OCI-LY7 (cell line): Measurements from ENCODE around the gene CUEDC1.

ENCODE experiments used
- CTCF ChIP-seq: fragments of 200-600 bp; sonication (generic); conservative IDR thresholded peaks from 2 replicates; pipeline ENCODE4 v1.5.1; 2014; ENCODE audit warnings: mild to moderate bottlenecking, antibody characterized with exemption, low read length, moderate library complexity, mixed read lengths
- EZH2phosphoT487 ChIP-seq: fragments of 200-600 bp; sonication (generic); IDR thresholded peaks from 2 replicates; pipeline ENCODE4 v1.6.1; 2018; ENCODE audit warnings: low read depth, borderline replicate concordance, mild to moderate bottlenecking, mixed run types, antibody characterized with exemption, low read length, moderate library complexity, mixed read lengths

GRCh38 chr17:57909551-57909950 is 45.7 kb downstream of the CUEDC1 start:
- TF ChIP-seq CTCF, result no peak
- no peak for TF ChIP-seq EZH2phosphoT487
